Stimulated activated CD8-positive, alpha-beta memory T cell treated with anti-CD3 and anti-CD28 coated beads, Interleukin-12 subunit alpha, Interleukin-12 subunit beta, amount 100 ng/mL, for 1 hour (primary cell): ENCODE results near the gene PCDH9.
"Not testable (repeated sequence)": the region's sequence is repeated elsewhere in the genome, so short reads cannot be mapped to it uniquely, and the experiment has no call there.

Experiments used
- DNase-seq: peaks from one replicate; pipeline ENCODE4 v3.0.0-alpha.2; 2020; ENCODE audit warnings: low read depth

Gene PCDH9

GRCh38 chr13:66341635-66342377 is 888.3 kb downstream of the PCDH9 start:
- no peak for DNase-seq

DNA sequence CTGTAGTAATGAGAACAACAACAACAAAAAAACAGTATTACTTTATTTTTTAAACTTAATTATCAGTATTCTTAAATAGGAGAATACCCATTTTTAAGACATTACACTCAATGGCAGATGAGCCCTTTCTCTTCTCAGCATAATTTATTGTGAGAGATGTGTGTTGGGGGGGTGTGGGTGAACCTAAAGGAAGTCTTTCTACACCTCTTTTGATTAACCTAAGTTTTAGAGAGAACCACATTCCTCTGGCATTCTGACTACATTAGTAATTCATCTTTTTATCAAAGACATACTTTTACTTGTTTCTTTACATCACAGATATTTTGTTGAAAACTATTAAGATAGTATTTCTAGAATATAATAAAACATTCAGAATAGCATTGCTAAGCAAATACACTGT is 890.9 kb downstream of the PCDH9 start:
- DNase-seq, result no peak

DNA sequence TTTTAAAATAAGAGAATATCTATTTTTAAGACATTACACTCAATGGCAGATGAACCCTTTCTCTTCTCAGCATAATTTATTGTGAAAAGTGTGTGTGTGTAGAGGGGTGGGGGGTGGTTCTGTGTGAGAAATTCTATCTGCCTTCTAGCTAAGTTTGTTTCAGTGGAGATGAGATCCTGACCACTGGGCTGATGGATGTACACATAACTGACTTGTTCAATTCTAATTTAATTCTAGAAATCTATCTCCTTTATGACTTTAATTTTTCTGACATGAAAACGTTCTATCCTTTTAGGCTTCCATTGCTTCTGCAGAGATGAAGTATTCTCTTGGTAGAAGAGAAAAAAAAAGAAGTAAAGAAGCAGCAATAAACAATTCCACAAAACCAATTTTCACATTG is 891.6 kb downstream of the PCDH9 start:
- DNase-seq, result no peak

GRCh38 chr13:66335626-66336025 is 894.5 kb downstream of the PCDH9 start:
- no peak for DNase-seq

GRCh38 chr13:66329988-66330451 is 900.1 kb downstream of the PCDH9 start:
- no peak for DNase-seq

- no peak for DNase-seq
Observed at GRCh38 chr13:66328476-66328875, 901.7 kb downstream of the PCDH9 start.

DNA sequence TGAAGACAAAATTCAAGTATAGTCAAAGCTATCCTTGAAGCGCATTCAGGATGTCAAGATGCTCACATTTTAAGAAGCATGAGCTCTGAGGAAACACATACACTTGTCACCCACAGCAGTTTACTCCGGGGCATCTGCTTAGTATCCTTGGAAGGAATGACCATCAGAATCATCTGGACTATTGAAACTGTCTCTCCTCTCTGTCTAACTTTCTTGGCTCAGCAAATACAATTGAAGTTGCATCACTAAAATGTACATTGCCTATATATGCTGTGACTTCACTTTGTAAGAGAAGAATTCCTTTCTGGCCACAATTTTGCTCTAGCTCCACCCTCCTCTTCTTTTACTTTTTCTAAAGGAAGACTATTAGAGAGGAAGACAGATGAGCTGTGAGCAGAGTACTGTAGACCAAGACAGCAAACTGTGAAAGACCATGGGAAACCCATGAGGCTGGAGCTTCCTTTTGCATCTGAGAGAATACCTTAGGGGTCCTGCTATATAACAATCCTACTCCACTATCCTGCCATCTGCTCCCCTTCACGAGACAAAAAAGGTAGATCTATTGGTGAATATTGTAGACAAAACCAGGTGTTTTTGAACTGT is 906.3 kb downstream of the PCDH9 start:
- DNase-seq, result no peak

DNA sequence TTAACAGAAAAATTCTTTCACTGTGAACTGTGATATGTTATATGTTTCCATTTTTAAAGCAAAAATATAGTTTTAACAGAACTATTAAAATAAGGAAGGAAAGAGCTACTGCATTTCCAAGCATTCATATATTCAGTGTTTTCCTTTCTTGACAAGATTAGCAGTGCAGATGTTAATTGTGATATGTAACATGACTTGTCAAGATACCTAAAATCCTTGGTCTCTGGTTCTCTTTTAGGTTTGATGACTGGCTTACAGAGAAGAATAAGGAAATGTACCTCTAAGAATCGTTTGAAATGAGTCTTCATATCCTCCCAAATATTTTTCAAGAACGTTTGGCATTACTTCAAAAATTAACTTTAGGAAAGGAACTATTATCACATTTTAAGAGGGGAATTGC is 907.2 kb downstream of the PCDH9 start:
- no peak for DNase-seq

DNA sequence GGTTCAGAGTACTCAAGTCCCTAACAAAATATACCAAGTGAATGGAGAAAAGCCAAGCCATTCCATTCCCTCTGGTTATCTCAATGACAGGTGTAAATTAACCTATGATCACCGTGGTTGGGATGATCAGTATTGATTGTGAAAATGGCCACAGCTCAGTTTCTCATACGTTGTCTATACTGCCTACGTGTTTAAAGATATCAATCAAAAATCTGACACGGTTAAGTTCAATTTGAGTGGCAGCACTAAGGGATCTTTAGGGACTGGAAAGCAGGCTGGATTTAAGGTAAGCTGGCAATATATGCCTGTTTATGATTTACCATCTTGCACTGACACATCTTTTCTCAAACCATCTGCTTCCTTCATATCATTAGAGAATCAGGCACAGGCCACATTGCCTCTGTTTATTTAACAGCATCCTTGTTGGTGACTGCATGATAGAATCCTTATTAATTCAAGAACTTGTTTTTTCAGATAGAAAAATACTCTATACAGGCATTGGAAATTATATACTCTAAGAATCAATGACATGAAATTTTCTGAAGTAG is 907.9 kb downstream of the PCDH9 start:
- no peak for DNase-seq

GRCh38 chr13:66314911-66315310 is 915.2 kb downstream of the PCDH9 start:
- no peak for DNase-seq

DNA sequence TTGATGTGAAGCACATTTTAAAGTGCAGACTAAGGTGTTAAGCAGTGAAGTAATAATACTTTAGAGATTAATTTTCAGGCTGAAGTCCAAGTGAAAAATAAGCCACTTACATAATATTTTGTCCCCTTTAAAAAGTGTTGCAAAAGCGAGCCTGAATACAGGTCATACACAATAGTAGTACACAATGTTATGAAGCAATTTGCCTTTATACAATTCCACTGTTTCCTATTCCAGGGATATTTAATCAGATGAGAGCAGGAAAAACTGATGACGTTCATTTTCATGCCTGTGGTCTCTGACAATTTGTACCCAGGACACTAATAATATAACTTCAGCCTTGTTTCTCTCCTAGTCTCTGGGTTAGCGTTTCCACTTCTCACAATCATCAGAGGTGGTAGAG is 916.7 kb downstream of the PCDH9 start:
- no peak for DNase-seq

GRCh38 chr13:66312312-66313087 is 917.6 kb downstream of the PCDH9 start:
- DNase-seq, result no peak

GRCh38 chr13:66305961-66306617 is 924.0 kb downstream of the PCDH9 start:
- DNase-seq, result no peak

- DNase-seq, result no peak
Observed at GRCh38 chr13:66301482-66301881, 928.7 kb downstream of the PCDH9 start.

DNA sequence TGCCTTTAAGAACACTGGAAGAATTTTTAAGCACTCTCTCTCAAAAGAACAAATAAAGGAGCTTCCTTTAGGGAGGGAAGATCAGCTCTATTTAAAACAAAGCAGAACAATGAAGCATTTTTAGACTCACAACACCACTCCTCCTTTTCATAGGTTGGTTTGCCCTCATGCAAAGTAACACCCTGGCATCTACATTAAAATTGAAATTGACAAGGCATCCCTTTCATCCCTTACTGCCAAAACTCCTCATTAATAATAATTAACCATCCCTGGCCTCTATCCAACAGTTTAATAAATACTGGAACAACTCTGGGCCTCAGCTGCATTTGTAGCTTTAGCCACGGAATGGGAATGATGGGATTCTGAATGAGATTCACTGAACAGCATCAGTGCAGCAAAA is 929.1 kb downstream of the PCDH9 start:
- DNase-seq, result no peak

- DNase-seq, result no peak
Observed at GRCh38 chr13:66296875-66297274, 933.3 kb downstream of the PCDH9 start.

DNA sequence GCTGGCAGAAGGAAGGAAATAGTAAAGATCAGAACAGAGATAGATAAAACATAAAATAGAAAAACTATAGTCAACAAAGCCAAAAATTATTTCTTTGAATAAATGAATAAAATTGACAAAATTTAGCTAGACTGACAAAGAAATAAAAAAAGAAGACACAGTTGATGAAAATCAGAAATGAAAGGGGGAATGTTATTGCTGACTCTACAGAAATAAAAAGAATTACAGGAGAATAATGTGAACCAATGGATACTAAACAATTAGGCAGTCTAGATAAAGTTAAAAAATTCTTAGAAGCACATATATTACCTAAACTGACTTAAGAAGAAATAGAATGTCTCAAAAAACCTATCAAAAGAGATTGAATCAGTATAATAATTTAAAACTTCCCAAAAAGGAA is 933.8 kb downstream of the PCDH9 start:
- DNase-seq, result no peak

DNA sequence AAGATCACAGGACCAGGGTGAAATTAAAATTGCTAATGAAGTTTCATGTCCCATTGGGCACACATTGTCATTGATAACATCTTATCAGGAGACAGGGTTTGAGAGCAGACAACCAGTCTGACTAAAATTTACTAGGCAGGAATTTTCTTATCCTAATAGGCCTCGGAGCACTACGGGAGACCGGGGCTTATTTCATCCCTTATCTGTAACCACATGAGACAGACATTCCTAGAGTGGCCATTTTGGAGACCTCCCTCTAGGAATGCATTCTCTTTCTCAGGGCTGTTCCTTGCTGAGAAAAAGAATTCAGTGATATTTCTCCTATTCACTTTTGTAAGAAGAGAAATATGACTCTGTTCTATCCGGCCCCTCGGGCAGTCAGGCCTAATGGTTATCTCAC is 943.3 kb downstream of the PCDH9 start:
- not testable (repeated sequence) for DNase-seq

- no peak for DNase-seq
Observed at GRCh38 chr13:66275416-66275815, 954.7 kb downstream of the PCDH9 start.

DNA sequence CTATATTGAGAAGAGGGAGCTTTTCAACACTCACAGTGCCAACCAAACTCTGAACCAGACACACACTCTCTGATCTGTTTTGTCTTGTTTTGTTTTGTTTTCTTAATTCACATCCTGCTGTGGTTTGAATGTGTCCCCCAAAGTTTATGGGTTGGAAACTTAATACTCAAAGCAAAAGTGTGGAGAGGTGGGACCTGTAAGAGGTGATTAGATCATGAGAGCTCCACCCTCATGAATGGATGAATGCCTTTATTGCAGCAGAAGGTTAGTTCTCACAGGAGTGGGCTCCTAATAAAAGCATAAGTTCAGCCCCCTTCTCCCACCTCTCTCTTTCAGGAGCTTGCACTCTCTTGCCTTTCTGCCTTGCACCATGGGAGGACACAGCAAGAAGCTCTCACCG is 957.1 kb downstream of the PCDH9 start:
- no peak for DNase-seq

- no peak for DNase-seq
Observed at GRCh38 chr13:66266761-66267160, 963.4 kb downstream of the PCDH9 start.

DNA sequence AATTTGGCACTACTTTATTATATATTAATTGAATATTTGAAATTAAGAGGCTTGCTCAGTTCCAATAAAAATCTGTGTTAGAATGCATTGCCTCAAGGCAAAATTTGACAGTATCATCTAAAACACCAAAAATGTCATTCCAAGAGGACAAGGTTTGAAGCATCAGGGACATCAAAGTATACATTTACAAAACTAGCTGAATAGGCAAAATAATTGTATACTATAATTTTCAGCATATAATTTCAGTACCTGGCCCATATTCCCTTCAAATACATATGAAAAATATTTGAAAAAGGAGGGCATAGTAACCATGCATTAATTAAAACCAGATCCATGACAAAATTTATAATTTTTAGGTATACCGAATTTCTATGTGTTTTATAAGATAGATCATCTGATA is 963.8 kb downstream of the PCDH9 start:
- DNase-seq, result no peak
